ENCODE results near the gene SFRP2. TPM values are rescaled to one million over a fixed set of nuclear protein-coding genes. Genes with fewer than 3 reads are reported as not detected.

The SFRP2 gene
- total and polyA plus RNA-seq, 10 of the 15 experiments (the other 5 are each of a cell fraction or from before 2014, with no cell fraction given) = 0.11 to 0.33 (median 0.16) TPM; not detected in 7

DNA sequence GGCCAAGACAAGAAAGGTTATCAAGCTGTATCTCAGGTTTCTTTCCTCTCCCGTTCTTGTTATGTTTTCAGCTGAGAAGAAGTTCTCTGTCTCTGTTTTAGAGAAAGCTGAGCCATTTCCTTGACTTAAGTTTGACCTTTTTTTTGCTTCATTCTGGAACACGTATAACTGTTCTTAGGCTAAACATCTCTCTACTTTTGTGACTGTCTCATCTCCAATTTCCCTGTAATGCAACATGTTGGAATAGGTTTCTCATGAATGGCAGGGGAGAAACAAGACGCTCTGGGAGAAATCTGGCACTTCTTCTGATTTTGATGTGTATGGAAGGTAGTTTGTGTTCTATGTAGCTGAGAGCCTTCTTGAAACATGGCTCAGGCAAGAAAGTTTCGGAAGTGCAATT lies 36.2 kb upstream of the SFRP2 start:
- Histone ChIP-seq H3K27me3 (replicated peaks in 1 of 2; ENCODE audit: control insufficient read depth in 2 of 2, insufficient read depth in 2 of 2, low read length in 1 of 2) (no peaks in the 10 kb centered on the region), H3K9me3 (replicated peaks; ENCODE audit: control insufficient read depth, insufficient read depth, low read length) (no peaks in the 10 kb centered on the region), H4K20me1 (ENCODE audit: control insufficient read depth, insufficient read depth) (no peaks in the 10 kb centered on the region), H3K4me2 (ENCODE audit: control insufficient read depth, insufficient read depth) (no peak overlapping the region), H3K79me2 (ENCODE audit: control insufficient read depth, insufficient read depth, low read length) (no peaks in the 10 kb centered on the region), H3K9ac (ENCODE audit: control insufficient read depth, insufficient read depth, low read length) (no peak overlapping the region), H2AFZ (ENCODE audit: control insufficient read depth, low read depth, low read length) (no peak overlapping the region), H3K4me3 (no peak overlapping the region), H3K4me1 (ENCODE audit: control insufficient read depth, insufficient read depth, low read length) (no peaks in the 10 kb centered on the region), H3K36me3 (ENCODE audit: control insufficient read depth in 2 of 2, insufficient read depth in 2 of 2, low read length in 1 of 2) (no peaks in the 10 kb centered on the region), H3K27ac (ENCODE audit: control insufficient read depth, insufficient read depth) (no peak overlapping the region)
- ChIA-PET RAD21 (ENCODE audit: unreplicated experiment) (no interaction called here), SMC1A (ENCODE audit: uncharacterized antibody, unreplicated experiment) (no interaction called here), POLR2A (no interaction called here), CTCF (no interaction called here)
- ATAC-seq (no peak), FAIRE-seq (no peak), DNase-seq (ENCODE audit: low read depth, low spot score) (no peak)
- in situ Hi-C loops (cut with MboI) = no loop called here
- BruUV-seq (replicated peaks) = no TSS peak
- TF ChIP-seq CREM (IDR thresholded peaks at IDR 0.05; ENCODE audit: low read depth) (no peak), PML (IDR thresholded peaks at IDR 0.05; ENCODE audit: low read length) (no peak), CBFB (IDR thresholded peaks at IDR 0.05; ENCODE audit: low read depth) (no peak), POLR2AphosphoS2 (IDR thresholded peaks at IDR 0.05; ENCODE audit: low read depth, low read length) (no peak), HCFC1 (IDR thresholded peaks at IDR 0.05; ENCODE audit: low read length) (no peak), POU2F2 (IDR thresholded peaks at IDR 0.05; ENCODE audit: borderline replicate concordance, low read depth, low read length) (no peak)
- TF ChIP-seq, protein P1, sequence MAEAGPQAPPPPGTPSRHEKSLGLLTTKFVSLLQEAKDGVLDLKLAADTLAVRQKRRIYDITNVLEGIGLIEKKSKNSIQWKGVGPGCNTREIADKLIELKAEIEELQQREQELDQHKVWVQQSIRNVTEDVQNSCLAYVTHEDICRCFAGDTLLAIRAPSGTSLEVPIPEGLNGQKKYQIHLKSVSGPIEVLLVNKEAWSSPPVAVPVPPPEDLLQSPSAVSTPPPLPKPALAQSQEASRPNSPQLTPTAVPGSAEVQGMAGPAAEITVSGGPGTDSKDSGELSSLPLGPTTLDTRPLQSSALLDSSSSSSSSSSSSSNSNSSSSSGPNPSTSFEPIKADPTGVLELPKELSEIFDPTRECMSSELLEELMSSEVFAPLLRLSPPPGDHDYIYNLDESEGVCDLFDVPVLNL (IDR thresholded peaks at IDR 0.05; ENCODE audit: low read depth, low read length) = no peak
- intact Hi-C loops (cut with micrococcal nuclease; ENCODE audit: unreplicated experiment) = no loop called here
- WGBS (ENCODE audit: insufficient coverage, insufficient replicate concordance, low lambda C conversion rate, missing lambda C conversion rate) = 47% methylated on average over 4 of the region's 4 CpGs

DNA sequence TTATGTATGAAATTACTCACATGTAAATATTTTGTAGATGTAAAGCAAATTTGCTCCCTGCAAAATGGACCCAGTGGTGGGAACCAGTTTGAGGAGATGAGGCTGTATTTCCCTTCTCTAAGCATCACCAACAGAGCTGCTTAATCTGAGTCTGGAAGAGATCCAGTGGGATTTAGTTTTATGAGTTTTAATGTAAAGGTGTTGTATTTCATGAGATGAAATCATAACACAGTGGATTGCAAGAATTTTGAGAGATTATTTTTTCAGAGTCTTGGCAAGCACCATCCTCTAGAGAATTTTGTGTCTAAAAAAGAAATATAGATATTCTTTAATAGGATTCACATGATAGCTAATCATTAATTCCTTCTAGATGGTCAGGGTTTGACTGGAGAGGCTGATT lies 35.6 kb upstream of the SFRP2 start:
- ChIA-PET SMC1A (ENCODE audit: uncharacterized antibody, unreplicated experiment) (no interaction called here), RAD21 (ENCODE audit: unreplicated experiment) (no interaction called here), POLR2A (no interaction called here), CTCF (no interaction called here)
- FAIRE-seq = no peak
- no peak for DNase-seq (ENCODE audit: low read depth, low spot score)
- no peak overlapping the region for H3K4me3 ChIP-seq
- in situ Hi-C loops (cut with MboI) = no loop called here
- intact Hi-C loops (cut with micrococcal nuclease; ENCODE audit: unreplicated experiment) = no loop called here
- BruUV-seq (replicated peaks) = no TSS peak
- H3K36me3 ChIP-seq (ENCODE audit: control insufficient read depth in 2 of 2, insufficient read depth in 2 of 2, low read length in 1 of 2) = no peaks in the 10 kb centered on the region
- H3K9ac ChIP-seq (ENCODE audit: control insufficient read depth, insufficient read depth, low read length) = no peak overlapping the region
- no peaks in the 10 kb centered on the region for H3K79me2 ChIP-seq (ENCODE audit: control insufficient read depth, insufficient read depth, low read length)
- no peaks in the 10 kb centered on the region for H3K4me1 ChIP-seq (ENCODE audit: control insufficient read depth, insufficient read depth, low read length)
- H4K20me1 ChIP-seq (ENCODE audit: control insufficient read depth, insufficient read depth) = no peaks in the 10 kb centered on the region
- H3K9me3 ChIP-seq (replicated peaks; ENCODE audit: control insufficient read depth, insufficient read depth, low read length) = no peaks in the 10 kb centered on the region
- ATAC-seq = no peak
- H3K27me3 ChIP-seq (replicated peaks in 1 of 2; ENCODE audit: control insufficient read depth in 2 of 2, insufficient read depth in 2 of 2, low read length in 1 of 2) = no peaks in the 10 kb centered on the region
- H3K4me2 ChIP-seq (ENCODE audit: control insufficient read depth, insufficient read depth) = no peak overlapping the region
- H3K27ac ChIP-seq (ENCODE audit: control insufficient read depth, insufficient read depth) = no peak overlapping the region
- TF ChIP-seq ELK1 (IDR thresholded peaks at IDR 0.05; ENCODE audit: low read depth, low read length) = no peak
- no peak overlapping the region for H2AFZ ChIP-seq (ENCODE audit: control insufficient read depth, low read depth, low read length)
